HFFc6 (cell line): ENCODE results near the gene MTFR1L. TPM values are rescaled to one million over a fixed set of nuclear protein-coding genes. Genes with fewer than 3 reads are reported as not detected.
A peak's percentile ranks its signal among the peaks of the same experiment; 100 is the strongest.

Experiments used
- DNase-seq: peaks from one replicate; pipeline ENCODE4 v3.0.0-alpha.2; 2018
- H3K27ac Mint-ChIP-seq: 2 replicates; pipeline ENCODE4 v1.8.0; 2020; ENCODE audit warnings: mild to moderate bottlenecking, mixed read lengths
- H3K27me3 Mint-ChIP-seq: 2 replicates; pipeline ENCODE4 v1.8.0; 2021; ENCODE audit warnings: mild to moderate bottlenecking, moderate library complexity, mixed read lengths; ENCODE audit not compliant: insufficient read depth
- H3K36me3 Mint-ChIP-seq: 2 replicates; pipeline ENCODE4 v1.8.0; 2021; ENCODE audit warnings: low read depth, mixed read lengths
- H3K4me1 Mint-ChIP-seq: 2 replicates; pipeline ENCODE4 v1.8.0; 2020; ENCODE audit warnings: low read depth, mixed read lengths
- H3K4me3 Mint-ChIP-seq: 2 replicates; pipeline ENCODE4 v1.8.0; 2020; ENCODE audit warnings: mild to moderate bottlenecking, moderate library complexity, mixed read lengths
- H3K9me3 Mint-ChIP-seq: 2 replicates; pipeline ENCODE4 v1.8.0; 2020; ENCODE audit warnings: mild to moderate bottlenecking, mixed read lengths
- CTCF ChIP-seq: fragments of 200-600 bp; sonication (generic); IDR thresholded peaks from 2 replicates; pipeline ENCODE4 v1.5.0; 2021; ENCODE audit warnings: antibody characterized with exemption, mild to moderate bottlenecking
- total RNA-seq, 6 experiments: library from RNA; stranded (reverse); fragmentation: NEBNext Ultra II Directional; extraction: Animal tissue kit (Norgen Biotek cat#: 25700); gene quantifications; 2 replicates in 1 of 6; 3 replicates in 5 of 6; pipeline ENCODE4 v1.2.3, GENCODE V29; 2021

The MTFR1L gene
- total RNA-seq, 6 experiments from 2014 or later: 52.4 to 69.1 (median 59.1) TPM

GRCh38 chr1:25786887-25787759, 32.6 kb upstream of the MTFR1L start:
- Mint-ChIP-seq H3K4me1 (peaks cover 28% of the 10 kb centered on the region), H3K4me3 (no peak overlapping the region), H3K27me3 (peaks cover 38% of the 10 kb centered on the region), H3K36me3 (peaks cover 6% of the 10 kb centered on the region; the same call in 1 of the 2 replicates), H3K9me3 (no peaks in the 10 kb centered on the region), H3K27ac (no peak overlapping the region)
- TF ChIP-seq CTCF: no peak
- peak; percentile 48 for DNase-seq

- Mint-ChIP-seq H3K9me3 (no peaks in the 10 kb centered on the region), H3K4me3 (no peak overlapping the region), H3K27ac (no peak overlapping the region), H3K27me3 (peaks cover 39% of the 10 kb centered on the region), H3K4me1 (peaks cover 28% of the 10 kb centered on the region), H3K36me3 (peaks cover 6% of the 10 kb centered on the region; the same call in 1 of the 2 replicates)
- no peak for DNase-seq
- TF ChIP-seq CTCF: no peak
Measured at GRCh38 chr1:25787760-25788166, 32.0 kb upstream of the MTFR1L start.

DNA sequence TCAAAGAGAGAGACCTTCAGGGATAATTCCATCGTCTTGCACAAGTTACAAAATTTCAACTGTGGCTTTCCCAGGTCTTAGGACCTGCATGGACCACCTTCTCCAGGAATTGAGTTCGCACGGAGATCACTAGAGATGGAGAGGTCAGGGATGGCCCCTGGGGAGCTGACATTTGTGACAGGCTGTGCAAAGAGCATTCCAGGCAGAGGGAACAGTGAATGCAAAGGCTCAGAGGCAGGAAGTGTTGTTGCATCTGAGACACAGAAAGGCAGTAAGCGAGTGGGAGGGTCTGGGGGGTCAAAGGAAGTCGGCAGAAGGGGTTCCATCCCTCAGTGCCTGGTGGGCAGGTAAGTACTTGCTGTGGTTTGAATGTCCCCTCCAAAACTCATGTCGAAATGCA, 29.3 kb upstream of the MTFR1L start:
- DNase-seq: no peak
- peaks cover 38% of the 10 kb centered on the region for H3K27me3 Mint-ChIP-seq
- peaks cover 6% of the 10 kb centered on the region; the same call in 1 of the 2 replicates for H3K36me3 Mint-ChIP-seq
- no peak overlapping the region for H3K27ac Mint-ChIP-seq
- no peak for TF ChIP-seq CTCF
- H3K4me3 Mint-ChIP-seq: no peak overlapping the region
- H3K9me3 Mint-ChIP-seq: no peaks in the 10 kb centered on the region
- peaks cover 28% of the 10 kb centered on the region for H3K4me1 Mint-ChIP-seq

DNA sequence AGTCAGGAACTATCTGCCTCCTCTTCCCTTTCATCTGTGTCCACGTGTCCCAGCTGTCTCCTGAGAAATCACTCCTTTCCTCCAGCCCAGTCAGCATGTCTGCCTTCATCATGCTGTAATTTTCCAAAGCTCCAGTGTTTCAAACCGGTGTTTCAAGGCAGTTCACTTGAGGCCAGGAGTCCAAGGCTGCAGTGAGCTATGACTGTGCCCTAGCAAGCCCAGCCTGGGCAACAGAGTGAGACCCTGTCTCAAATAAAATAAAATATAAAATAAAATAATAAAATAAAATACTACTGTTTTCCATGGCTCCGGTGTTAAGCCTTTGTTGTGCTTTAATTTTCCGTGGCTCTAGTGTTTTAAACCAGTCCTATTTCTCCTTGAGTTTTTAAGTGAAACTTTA, 27.6 kb upstream of the MTFR1L start:
- H3K4me3 Mint-ChIP-seq: no peak overlapping the region
- DNase-seq: no peak
- H3K36me3 Mint-ChIP-seq: peaks cover 6% of the 10 kb centered on the region; the same call in 1 of the 2 replicates
- H3K4me1 Mint-ChIP-seq: peaks cover 31% of the 10 kb centered on the region
- no peak overlapping the region for H3K27ac Mint-ChIP-seq
- H3K27me3 Mint-ChIP-seq: peaks cover 42% of the 10 kb centered on the region
- no peak for TF ChIP-seq CTCF
- H3K9me3 Mint-ChIP-seq: no peaks in the 10 kb centered on the region

GRCh38 chr1:25793585-25794170, 26.1 kb upstream of the MTFR1L start:
- DNase-seq: no peak
- TF ChIP-seq CTCF: no peak
- peaks cover 42% of the 10 kb centered on the region for H3K27me3 Mint-ChIP-seq
- H3K36me3 Mint-ChIP-seq: peaks cover 6% of the 10 kb centered on the region; the same call in 1 of the 2 replicates
- no peaks in the 10 kb centered on the region for H3K9me3 Mint-ChIP-seq
- H3K4me3 Mint-ChIP-seq: no peak overlapping the region
- H3K4me1 Mint-ChIP-seq: peaks cover 21% of the 10 kb centered on the region
- H3K27ac Mint-ChIP-seq: no peak overlapping the region
